GM18505 (cell line): ENCODE data around the gene APC2.
A peak's percentile ranks its signal among the peaks of the same experiment; 100 is the strongest.

Source experiments
- ATAC-seq: cut with Tn5 transposase; IDR thresholded peaks from one replicate; pipeline ENCODE4 v1.9.1; 2021; ENCODE audit not compliant: unreplicated experiment
- POLR2A ChIP-seq: IDR thresholded peaks from 4 replicates; pipeline ENCODE4 v1.6.1; 2011; ENCODE audit warnings: borderline replicate concordance; ENCODE audit not compliant: insufficient read depth, insufficient read length; ENCODE audit errors: extremely low read depth

APC2 gene

GRCh38 chr19:1507192-1507660 lies 57.3 kb downstream of the APC2 start:
- no peak for ATAC-seq
- TF ChIP-seq POLR2A = no peak

- ATAC-seq = no peak
- TF ChIP-seq POLR2A = no peak
Measured at GRCh38 chr19:1507763-1508506, 58.0 kb downstream of the APC2 start.

GRCh38 chr19:1508507-1508856 lies 58.6 kb downstream of the APC2 start:
- no peak for TF ChIP-seq POLR2A

DNA sequence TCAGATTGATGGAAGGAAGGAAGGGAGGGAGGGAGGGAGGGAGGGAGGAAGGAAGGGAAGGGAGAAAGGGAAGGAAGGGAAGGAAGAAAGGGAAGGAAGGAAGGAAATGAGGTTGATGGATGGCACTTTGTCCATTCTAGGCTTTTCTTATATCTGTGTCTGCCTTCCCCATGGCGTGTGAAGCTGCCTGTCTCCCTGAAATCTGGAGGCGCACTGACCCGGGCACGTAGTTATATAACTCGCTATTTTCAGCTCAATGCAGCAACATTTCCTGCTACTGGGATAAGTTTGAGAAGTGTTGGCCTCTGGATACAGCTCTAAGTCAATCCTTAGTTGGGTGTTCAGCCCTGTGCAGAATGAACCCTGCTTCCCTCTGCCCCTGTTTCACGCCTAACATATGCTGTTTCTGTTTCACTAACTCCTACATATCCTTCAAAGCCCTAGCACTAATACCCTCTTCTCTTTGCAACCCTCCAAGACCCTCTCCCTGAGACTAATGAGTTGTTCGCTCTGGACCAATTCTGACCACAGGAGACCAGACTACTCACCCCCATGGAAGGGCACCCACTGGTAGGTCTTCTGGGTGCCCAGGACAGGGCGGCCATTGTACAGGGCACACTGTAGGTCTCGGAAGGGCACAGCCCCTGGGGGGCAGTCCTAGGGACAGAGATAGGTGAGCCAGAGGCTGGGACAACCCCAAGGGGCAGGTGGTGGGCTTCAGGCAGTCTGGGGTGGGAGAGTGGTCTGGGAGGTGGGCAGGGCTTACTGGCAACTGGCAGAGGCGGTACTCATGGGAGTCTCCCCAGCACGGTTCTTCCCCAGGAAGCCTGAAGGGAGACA lies 59.9 kb downstream of the APC2 start:
- TF ChIP-seq POLR2A = no peak
- no peak for ATAC-seq

More at GRCh38 chr19:1508507-1508856, 58.6 kb downstream of the APC2 start:
- ATAC-seq = no peak

GRCh38 chr19:1510442-1510806 lies 60.5 kb downstream of the APC2 start:
- no peak for TF ChIP-seq POLR2A

GRCh38 chr19:1510807-1511206 lies 60.9 kb downstream of the APC2 start:
- no peak for ATAC-seq
- no peak for TF ChIP-seq POLR2A

More at GRCh38 chr19:1510442-1510806, 60.5 kb downstream of the APC2 start:
- ATAC-seq = no peak

GRCh38 chr19:1511318-1512317 lies 61.7 kb downstream of the APC2 start:
- no peak for ATAC-seq
- TF ChIP-seq POLR2A = no peak

DNA sequence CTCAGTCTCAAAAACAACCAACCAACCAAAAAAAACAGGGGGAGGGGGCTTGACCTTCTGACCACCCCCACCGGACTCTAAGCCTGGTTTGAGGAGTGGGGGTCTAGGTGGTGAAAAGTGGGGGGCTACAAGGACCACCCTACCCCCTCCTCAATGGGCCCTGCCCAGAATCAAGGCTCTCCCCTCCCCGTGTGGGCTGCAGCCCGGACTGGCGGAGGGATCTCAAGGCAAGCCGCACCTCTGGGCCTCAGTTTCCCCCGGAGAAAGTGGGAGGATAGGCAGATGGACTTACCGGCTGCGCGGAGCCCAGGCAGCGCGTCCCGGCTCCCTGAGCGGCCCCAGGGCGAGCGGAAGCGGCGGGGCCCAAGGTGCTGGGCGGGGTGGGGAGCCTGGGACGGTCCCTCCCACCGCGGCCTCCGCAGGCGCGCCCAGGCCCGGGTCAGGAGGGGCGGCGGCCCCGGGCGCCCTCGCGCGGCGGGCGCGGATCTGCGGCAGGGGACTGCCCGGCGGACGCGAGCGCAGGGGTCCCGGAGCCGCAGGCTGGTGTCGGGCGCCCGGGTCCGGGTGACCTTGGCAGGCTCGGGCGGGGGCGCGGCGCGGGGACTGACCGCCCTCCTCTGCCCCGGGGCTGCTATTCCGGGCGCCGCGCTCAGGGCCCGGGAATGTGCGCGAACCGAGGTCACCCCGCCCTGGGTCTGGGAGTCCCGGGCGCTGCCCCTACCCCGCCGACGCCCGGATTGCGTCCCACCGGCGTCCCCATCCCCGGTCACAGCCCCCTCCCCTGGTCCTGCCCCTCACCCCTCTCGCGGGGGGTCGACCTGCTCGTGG lies 63.0 kb downstream of the APC2 start, which contains the start of gene ADAMTSL5:
ADAMTSL5 (minus strand) TSS at position 349 of the 828 bp plus-strand sequence. CDS start 2,076 bp downstream, outside the sequence.
- ATAC-seq = no peak
- peak; percentile 42 for TF ChIP-seq POLR2A

- no peak for ATAC-seq
- no peak for TF ChIP-seq POLR2A
Measured at GRCh38 chr19:1513499-1514294, 63.8 kb downstream of the APC2 start.

- no peak for TF ChIP-seq POLR2A
- ATAC-seq = no peak
Measured at GRCh38 chr19:1514295-1514661, 64.4 kb downstream of the APC2 start.

- no peak for TF ChIP-seq POLR2A
- ATAC-seq = no peak
Measured at GRCh38 chr19:1514986-1515721, 65.2 kb downstream of the APC2 start.
